Neural crest cell (in vitro differentiated cells): Measurements from ENCODE around the gene APLNR. TPM values are rescaled to one million over a fixed set of nuclear protein-coding genes. Genes with fewer than 3 reads are reported as not detected.
"Not testable (repeated sequence)": the region's sequence is repeated elsewhere in the genome, so short reads cannot be mapped to it uniquely, and the experiment has no call there.

Source experiments
- DNase-seq: peaks from one replicate; pipeline ENCODE4 v3.0.0; 2021; ENCODE audit warnings: low read depth, mixed read lengths, low spot score
- H3K27ac Mint-ChIP-seq: one replicate; pipeline ENCODE4 v1.8.0; 2021; ENCODE audit warnings: mild to moderate bottlenecking, mixed read lengths; ENCODE audit not compliant: unreplicated experiment
- H3K27me3 Mint-ChIP-seq: 2 replicates; pipeline ENCODE4 v1.8.0; 2021; ENCODE audit warnings: low read depth, mild to moderate bottlenecking, mixed read lengths
- H3K36me3 Mint-ChIP-seq: 2 replicates; pipeline ENCODE4 v1.8.0; 2021; ENCODE audit warnings: low read depth, mild to moderate bottlenecking, mixed read lengths
- H3K4me1 Mint-ChIP-seq: 2 replicates; pipeline ENCODE4 v1.8.0; 2021; ENCODE audit warnings: mixed read lengths
- H3K4me3 Mint-ChIP-seq: one replicate; pipeline ENCODE4 v1.8.0; 2021; ENCODE audit warnings: mild to moderate bottlenecking, mixed read lengths
- H3K9me3 Mint-ChIP-seq: 2 replicates; pipeline ENCODE4 v1.8.0; 2021; ENCODE audit warnings: mixed read lengths
- CTCF ChIP-seq: fragments of 200-600 bp; sonication (generic); conservative IDR thresholded peaks from 2 replicates; pipeline ENCODE4 v1.5.0; 2021; ENCODE audit warnings: antibody characterized with exemption, mild to moderate bottlenecking
- long read RNA-seq: library from polyadenylated mRNA; unstranded; transcript quantifications from one replicate; pipeline ENCODE4 v2.0.0, GENCODE V29; 2020
- total RNA-seq: library from RNA; stranded (reverse); gene quantifications from 2 replicates; pipeline ENCODE4 v1.2.1, GENCODE V29; 2021

APLNR gene
- 3.0 and 3.9 TPM in 2 replicates for total RNA-seq
- long read RNA-seq, partial matches to known transcripts: 0 of 2 reads
- long read RNA-seq, other reads (novel, unspliced or antisense): 0 of 2 reads

- no peaks in the 10 kb centered on the region for H3K9me3 Mint-ChIP-seq
- no peak for TF ChIP-seq CTCF
- no peak within 1 kb of the TSS for H3K4me3 Mint-ChIP-seq
- no peaks in the 10 kb centered on the region for H3K36me3 Mint-ChIP-seq
- H3K27ac Mint-ChIP-seq: peak within 1 kb of the TSS; percentile 65
- H3K27me3 Mint-ChIP-seq: peaks cover 23% of the 10 kb centered on the region
- no peak for DNase-seq
- H3K4me1 Mint-ChIP-seq: peaks cover 36% of the 10 kb centered on the region
These were observed at the start of gene APLNR for GRCh38 chr11:57237204-57237681. Gene APLNR (minus strand): TSS chr11:57237250. CDS start chr11:57237004, 246 bp downstream.

DNA sequence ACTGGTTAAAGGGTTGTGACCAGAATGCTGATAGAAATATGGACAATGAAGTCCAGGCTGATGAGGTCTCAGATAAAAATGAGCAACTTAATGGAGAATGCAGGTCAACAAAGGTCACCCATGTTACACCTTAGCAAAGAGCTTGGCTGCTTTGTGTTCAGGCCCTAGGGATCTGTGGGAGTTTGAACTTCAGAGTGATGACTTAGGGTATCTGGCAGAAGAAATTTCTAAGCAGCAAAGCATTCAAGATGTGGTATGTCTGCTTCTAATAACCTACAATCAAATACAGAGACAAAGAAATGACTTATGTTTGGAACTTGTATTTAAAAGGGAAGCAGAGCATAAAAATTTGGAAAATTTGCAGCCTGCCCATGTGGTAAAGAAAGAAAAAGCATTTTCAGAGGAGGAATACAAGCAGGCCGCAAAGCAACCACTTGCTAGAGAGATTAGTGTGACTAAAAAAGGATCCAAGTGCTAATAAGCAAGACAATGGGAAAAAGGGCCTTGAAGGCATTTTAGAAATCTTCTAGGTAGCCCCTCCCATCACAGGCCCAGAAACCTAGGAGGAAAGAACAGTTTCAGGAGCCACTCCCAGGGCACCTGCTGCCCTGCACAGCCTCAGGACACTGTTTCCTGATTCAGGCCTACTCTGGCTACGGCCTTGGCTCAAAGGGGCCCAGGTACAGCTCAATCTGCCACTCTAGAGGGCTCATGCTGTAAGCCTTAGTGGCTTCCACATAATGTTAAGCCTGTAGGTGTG is 46.4 kb upstream of the APLNR start:
- DNase-seq: no peak
- Mint-ChIP-seq H3K4me3 (no peak overlapping the region), H3K36me3 (no peaks in the 10 kb centered on the region), H3K27me3 (no peaks in the 10 kb centered on the region), H3K27ac (no peak overlapping the region), H3K9me3 (peaks cover 3% of the 10 kb centered on the region), H3K4me1 (peaks cover 7% of the 10 kb centered on the region)
- no peak for TF ChIP-seq CTCF

DNA sequence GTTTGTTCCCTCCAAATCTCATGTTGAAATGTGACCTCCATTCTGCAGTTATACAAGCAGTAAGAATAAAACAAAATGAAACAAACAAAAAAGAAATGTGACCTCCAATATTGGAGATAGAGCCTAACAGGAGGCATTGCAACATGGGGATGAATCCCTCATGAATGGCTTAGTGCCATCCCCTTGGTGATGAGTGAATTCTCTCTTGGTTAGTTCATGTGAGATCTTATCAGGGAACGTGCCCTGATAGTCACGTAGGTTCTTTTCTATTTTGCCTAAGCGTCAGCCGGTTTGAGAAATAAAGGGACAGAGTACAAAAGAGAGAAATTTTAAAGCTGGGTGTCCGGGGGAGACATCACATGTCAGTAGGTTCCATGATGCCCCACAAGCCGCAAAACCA is 44.5 kb upstream of the APLNR start:
- not testable (repeated sequence) for H3K4me3 Mint-ChIP-seq, DNase-seq, H3K36me3 Mint-ChIP-seq, H3K27ac Mint-ChIP-seq, H3K4me1 Mint-ChIP-seq, H3K27me3 Mint-ChIP-seq, H3K9me3 Mint-ChIP-seq

DNA sequence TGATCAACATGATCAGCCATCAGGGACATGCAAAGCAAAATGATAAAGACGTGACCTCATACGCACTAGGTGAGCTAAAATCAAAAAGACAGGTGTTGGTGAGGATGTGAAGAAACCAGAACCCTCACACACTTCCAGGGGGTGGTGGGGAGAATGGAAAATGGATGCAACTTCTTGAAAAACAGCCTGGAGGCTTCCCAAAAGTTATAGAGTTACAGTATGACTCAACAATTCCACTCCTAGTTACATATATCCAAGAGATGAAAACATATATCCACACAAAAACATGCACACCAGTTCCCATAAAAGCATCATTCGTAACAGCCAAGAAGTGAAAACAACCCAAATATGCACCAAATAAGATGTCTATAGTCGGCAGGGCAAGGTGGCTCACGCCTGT is 42.1 kb upstream of the APLNR start:
- H3K4me1 Mint-ChIP-seq: peaks cover 8% of the 10 kb centered on the region

GRCh38 chr11:57278721-57279095 is 41.7 kb upstream of the APLNR start:
- TF ChIP-seq CTCF: no peak
- Mint-ChIP-seq H3K4me1 (peaks cover 8% of the 10 kb centered on the region), H3K36me3 (no peaks in the 10 kb centered on the region), H3K9me3 (peaks cover 3% of the 10 kb centered on the region), H3K27me3 (no peaks in the 10 kb centered on the region), H3K27ac (no peak overlapping the region), H3K4me3 (no peak overlapping the region)
- DNase-seq: no peak

More for the DNA sequence above, 42.1 kb upstream of the APLNR start:
- no peak for TF ChIP-seq CTCF
- Mint-ChIP-seq H3K9me3 (peaks cover 2% of the 10 kb centered on the region), H3K4me3 (no peak overlapping the region), H3K36me3 (no peaks in the 10 kb centered on the region), H3K27me3 (no peaks in the 10 kb centered on the region), H3K27ac (no peak overlapping the region)
- no peak for DNase-seq
